GM18511 (cell line): ENCODE measurements around the gene MATCAP1.

Experiments used
- ATAC-seq: cut with Tn5 transposase; IDR thresholded peaks from one replicate; pipeline ENCODE4 v1.9.1; 2021; ENCODE audit warnings: mild to moderate bottlenecking, moderate library complexity; ENCODE audit not compliant: unreplicated experiment

Gene MATCAP1

DNA sequence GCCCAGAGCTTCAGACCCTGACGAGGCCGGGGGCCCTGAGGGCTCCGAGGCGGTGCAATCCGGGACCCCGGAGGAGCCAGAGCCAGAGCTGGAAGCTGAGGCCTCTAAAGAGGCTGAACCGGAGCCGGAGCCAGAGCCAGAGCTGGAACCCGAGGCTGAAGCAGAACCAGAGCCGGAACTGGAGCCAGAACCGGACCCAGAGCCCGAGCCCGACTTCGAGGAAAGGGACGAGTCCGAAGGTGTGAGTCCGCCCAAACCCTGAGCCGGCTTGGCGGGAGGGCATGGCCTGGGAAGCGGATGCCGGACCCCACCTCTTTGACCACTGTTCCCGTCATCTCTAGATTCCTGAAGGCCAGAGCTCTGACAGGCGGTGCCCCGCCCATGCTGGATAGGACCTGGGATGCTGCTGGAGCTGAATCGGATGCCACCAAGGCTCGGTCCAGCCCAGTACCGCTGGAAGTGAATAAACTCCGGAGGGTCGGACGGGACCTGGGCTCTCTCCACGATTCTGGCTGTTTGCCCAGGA is 9.0 kb downstream of the MATCAP1 start:
- no peak for ATAC-seq

DNA sequence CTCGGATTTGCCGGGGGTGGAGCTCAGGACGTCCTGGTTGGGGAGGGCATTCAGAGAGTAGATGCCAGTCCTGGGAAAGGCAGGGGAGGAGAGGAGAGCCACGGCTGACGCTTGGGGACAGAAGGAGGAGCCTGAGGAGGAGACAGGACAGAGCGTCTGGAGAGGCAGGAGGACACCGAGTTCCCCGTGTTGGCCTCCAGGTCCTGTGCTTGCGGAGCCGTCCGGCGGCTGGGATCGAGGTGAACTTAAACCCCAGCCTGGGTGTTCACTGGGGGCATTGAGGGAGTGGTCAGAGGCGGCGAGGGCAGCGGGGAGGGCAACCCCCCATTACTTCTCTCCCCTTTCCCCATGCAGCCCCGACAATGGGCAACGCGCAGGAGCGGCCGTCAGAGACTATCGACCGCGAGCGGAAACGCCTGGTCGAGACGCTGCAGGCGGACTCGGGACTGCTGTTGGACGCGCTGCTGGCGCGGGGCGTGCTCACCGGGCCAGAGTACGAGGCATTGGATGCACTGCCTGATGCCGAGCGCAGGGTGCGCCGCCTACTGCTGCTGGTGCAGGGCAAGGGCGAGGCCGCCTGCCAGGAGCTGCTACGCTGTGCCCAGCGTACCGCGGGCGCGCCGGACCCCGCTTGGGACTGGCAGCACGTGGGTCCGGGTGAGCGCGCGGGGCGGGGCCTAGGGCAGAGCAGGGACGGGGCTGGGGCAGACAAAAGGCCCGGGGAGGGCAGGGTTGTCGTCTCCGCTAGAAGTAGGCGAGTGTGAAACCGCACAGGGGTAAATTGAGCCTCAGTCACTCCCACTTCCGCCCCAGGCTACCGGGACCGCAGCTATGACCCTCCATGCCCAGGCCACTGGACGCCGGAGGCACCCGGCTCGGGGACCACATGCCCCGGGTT is 9.7 kb downstream of the MATCAP1 start:
- ATAC-seq = peak; percentile 53

DNA sequence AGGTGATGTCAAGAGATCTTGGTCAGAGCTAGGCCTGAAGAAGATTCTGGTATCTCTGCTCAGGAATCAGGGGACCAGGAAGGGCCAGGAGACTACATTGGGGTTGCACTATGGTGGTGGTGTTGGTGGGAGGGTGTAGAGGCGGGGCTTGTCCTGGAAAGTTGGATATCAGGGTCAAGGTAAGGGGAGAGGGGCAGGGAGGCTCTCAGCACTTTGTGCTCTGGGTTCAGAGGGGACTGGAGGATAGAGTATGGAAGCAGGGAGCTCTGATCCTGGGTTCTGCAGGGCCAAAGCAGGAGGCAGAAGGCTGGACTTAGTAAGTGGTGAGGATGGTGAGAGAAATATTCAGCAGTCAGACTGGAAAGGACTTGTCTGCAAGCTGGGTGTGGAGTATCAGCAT is 10.4 kb downstream of the MATCAP1 start:
- no peak for ATAC-seq

DNA sequence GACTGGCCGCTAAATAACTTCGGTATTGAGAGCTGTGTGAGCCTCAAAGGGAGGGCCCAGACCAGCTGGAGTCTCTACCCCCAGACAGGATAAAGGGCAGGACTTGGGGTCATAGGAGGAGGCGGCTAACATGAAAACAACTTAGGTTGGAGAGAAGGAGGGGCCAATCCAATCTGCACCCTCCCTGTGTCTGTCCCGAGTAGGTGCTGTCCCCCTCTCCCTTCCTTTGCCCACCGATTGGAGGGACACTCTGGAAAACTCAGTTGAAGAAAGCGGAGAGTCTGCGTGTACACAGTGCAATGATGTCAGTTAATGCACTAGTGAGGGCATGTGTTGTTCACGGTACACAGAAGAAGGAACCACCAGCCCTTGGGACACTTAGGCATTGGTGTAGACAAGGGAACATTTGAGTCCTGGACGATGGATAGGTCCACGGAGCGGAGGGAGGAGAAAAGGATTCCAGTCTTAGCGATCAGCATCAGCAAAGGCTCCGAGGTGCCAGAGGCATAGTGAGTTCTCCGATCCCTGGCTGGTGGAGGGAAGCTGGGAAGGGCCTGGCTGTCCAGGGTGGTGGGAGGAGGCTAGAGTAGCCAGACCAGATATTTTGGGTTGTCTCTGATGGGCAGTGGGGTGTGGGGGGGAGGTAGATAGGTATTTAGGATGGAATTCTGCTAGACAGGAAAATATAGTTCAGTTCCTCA is 12.7 kb downstream of the MATCAP1 start:
- peak; percentile 15 for ATAC-seq

DNA sequence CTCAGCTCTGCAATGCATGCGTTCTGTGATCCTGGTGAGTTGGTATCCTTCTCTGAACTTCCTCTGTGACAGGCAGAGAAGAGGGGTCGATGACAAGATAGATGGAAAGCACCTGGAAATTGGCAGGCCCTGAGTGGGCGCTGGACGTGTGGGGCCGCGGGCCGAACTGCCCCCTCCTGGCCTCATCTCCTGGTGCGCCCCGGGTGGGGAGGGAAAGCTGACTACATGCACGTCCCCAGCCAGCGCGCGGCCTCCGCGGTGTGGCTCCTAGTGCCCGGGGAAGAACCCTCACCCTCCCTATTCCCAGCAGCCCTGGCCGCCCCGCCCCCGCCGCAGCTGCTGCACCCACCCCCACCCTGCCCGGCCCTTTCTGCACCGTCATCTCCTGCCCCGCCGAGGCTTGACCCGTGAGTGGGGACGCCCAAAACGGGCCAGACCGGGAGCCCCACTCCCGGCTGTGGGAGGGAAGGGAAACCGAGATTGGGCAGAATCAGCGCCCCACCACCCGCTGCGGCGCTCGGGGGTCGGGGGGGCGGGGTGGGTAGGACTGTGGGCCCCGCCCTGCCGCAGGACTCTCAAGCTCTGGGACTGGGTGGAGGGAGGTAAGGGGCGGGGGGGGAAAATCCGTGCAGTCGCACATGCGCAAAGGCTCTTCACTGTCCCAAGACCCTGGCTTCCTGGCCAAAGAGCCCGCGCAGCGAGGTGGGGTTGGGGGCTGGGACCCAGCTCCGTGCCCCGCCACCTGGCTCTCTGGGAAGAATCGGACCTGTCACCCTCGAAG is 13.4 kb downstream of the MATCAP1 start, which contains the start of gene NOL3:
TSS of gene NOL3 (plus strand) at position 371 of the 781 bp plus-strand sequence.
- peak; percentile 51 for ATAC-seq

DNA sequence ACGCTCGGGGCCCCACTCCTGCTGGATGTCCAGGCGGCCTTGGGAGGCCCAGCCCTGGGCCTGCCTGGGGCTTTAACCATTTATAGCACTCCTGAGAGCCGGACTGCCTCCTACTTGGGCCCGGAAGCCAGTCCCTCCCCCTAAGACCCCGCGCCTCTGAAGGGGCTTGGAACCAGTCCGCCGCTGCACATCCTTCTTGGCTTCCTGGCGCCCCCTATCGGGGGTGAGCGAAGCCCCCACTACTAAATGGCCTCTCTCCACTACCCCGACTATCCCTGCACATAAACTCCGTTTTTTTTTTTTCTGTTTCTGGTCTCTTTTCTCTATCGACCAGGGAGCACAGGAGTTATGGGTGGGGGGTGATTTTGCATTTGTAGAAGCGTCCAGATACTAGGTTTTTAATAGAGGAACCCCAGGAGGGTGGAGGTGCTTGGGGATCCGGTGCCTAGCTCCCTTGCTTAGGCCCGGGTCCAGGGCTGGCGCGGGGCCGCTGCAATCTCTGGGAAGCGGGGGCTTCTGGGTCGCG is 14.1 kb downstream of the MATCAP1 start:
- no peak for ATAC-seq

DNA sequence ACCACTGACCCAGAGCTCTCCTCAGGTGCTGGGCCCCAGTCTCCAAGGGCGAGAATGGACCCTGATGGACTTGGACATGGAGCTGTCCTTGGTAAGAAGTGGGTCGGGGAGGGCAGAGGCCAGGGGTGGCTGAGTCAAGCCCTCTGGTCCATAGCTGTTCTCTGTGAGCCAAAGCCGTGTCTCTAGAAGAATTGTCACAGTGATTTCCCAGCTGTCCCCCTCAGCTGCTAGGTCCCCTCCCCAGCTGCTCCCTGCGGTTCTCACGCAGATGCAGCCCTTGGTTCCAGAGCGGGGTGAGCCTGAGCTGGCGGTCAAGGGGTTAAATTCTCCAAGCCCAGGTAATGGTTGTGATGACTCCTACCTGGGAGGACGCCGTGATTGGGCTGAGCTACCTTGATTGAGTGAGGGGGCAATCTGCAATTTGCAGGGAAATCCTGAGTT is 14.7 kb downstream of the MATCAP1 start:
- no peak for ATAC-seq

DNA sequence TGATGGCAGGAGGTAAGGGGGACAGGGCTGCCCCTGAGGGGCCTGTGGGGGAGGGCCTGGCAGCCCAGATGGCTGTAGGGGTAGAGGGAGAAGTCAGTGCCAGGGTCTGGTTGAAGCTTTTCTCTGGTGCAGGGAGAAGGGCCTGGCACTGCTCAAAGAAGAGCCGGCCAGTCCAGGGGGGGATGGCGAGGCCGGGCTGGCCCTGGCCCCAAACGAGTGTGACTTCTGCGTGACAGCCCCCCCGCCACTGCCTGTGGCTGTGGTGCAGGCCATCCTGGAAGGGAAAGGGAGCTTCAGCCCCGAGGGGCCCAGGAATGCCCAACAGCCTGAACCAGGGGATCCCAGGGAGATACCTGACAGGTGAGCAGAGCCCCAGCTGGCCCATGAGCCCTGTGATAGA is 16.2 kb downstream of the MATCAP1 start:
- no peak for ATAC-seq

DNA sequence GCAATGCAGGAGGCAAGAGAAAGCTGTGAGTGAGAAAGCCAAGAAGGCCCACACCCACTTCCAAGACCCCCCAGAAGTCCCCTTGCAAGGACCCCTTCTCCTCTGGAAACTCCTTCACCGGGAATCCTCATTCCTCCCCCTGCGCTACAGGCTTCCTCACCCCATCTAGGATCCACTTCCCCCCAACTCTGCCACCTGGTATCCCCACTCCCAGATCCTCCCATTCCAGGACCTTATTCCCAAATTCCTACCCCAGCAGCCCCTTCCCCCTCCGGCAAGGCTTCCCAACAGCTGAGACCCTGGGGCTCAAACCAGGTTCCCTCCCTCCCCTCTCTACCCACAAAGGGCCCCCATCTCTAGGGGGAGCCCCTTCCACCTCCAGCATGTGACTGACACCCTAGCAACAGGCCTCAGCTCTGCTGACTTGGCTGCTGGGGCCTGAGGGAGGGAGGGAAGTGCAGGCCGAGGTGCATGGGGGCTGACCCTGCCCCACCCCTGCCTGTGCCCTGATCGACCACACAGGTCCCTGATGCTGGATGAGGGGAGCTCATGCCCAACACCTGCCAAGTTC is 17.1 kb downstream of the MATCAP1 start:
- no peak for ATAC-seq

DNA sequence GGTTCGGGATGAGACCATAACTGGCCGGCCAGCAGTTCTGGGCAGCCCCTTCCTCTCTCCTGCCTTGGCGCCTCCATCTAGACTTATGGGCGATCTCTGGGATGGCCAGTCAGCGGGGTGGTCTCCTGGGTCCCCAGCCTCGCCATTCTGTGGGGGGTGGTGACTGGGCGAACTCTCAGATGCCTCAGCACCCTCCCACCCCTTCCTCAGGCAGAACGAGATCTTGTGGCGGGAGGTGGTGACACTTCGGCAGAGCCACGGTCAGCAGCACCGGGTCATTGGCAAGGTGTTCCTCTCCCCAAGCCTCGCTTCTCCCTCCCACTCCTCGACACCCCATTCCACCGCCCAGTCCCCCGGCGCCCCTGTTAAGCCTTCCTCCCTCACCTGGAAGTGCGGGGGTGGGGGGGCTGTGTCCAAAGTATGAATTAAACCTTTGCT is 17.6 kb downstream of the MATCAP1 start:
- ATAC-seq = no peak

DNA sequence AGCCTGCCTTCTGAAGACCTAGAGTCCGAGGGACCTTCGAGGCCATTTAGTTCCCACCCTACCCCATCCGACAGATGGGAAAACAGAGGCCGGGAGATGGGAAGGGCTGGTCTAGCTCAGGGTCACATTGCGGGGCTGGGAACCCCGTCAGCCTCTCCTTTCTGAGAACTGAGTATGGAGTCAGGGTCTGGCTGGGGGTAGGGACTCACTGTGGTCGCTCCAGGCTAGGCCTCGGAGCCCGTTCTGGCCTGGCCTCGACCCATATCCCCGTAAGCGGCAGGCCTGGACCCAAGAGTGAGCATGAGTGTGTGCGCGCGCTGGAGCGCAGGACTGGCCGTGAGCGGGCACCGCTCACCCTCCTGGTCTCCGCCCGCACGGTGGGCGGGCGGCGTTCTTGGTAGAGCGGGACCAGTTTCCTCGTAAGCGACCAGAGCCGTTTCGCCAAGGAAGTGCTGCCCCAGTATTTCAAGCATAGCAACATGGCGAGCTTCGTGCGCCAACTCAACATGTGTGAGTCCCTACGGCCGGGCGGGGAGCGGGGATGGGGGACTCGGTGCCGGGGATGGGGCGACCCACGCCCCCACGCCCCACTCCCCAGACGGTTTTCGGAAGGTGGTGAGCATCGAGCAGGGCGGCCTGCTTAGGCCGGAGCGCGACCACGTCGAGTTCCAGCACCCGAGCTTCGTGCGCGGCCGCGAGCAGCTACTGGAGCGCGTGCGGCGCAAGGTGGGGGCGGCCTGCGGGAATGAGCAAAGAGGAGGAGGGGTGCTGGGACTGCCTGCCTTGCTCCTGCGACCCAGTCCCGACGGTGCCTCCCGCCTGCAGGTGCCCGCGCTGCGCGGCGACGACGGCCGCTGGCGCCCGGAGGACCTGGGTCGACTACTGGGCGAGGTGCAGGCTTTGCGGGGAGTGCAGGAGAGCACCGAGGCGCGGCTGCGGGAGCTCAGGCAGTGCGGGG is 18.4 kb downstream of the MATCAP1 start:
- no peak for ATAC-seq

DNA sequence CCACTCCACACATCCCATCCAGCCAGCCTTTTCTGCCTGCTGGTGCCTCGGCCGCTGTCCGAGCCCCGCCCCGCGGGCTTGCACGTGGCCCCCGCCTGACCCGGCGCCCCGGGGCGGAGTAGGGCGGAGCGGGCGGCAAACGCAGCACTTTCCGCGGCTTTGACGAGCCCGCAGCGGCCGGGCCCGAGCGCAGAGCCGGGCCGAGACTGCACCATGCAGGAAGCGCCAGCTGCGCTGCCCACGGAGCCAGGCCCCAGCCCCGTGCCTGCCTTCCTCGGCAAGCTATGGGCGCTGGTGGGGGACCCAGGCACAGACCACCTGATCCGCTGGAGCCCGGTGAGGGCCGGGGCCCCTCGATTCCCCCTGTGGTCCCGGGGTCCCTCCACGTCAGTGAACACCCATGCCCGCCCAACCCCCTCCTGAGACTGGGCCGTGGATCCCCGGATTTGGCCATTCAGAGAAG is 19.1 kb downstream of the MATCAP1 start, which contains the start of gene HSF4:
TSS of gene HSF4 (plus strand) at position 147 of the 463 bp plus-strand sequence. CDS start at position 214, 67 bp downstream.
- no peak for ATAC-seq

DNA sequence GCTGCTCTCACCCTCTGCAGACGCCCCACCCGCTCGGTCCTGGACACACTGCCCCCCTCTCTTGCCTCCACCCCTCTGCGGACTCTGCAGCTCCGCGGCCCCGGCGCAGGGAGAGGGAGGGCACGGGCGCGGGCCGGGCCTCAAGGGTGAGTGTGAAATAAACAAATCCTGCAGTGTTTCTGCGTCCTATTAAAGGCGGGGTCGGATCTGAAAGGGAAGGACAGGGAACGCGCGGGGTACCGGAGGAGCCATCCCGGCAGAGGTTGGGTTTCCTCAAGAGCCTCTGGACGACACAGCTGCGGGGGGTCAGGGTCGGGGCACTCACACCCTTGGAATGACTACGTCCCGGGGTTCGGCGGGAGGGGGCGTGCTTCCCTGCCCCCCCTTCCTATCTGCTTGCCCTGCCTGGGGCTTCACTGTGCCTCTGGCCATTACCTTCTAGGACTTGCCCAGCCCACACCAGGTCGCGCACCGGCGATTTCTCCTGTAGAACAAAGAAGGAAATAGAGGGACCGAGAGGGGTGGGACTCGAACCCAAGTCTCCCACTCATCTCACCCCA is 19.7 kb downstream of the MATCAP1 start:
- ATAC-seq = no peak

DNA sequence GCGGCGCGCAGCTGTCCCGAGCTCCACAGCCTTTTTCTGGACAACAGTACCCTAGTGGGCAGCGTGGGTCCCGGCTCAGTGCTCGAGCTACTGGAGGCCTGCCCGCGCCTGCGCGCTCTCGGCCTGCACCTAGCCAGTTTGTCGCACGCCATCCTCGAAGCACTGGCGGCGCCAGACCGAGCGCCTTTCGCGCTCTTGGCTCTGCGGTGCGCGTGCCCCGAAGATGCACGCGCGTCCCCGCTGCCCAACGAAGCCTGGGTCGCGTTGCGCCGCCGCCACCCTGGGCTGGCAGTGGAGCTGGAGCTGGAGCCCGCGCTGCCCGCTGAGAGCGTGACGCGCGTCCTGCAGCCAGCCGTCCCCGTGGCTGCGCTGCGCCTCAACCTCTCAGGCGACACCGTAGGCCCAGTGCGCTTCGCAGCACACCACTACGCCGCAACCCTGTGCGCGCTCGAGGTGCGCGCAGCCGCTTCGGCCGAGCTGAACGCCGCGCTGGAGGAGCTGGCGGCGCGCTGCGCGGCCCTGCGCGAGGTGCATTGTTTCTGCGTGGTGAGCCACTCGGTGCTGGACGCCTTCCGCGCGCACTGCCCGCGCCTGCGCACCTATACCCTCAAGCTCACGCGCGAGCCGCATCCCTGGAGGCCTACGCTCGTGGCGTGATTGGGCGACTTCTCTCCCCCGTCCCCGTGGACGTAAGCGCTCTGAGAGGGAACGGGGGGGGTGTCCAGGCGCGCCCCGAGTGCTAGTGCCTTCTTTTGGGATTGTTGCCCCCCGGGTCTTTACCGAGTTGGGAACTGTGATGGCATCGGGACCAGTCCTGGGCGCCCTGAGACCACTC is 20.4 kb downstream of the MATCAP1 start:
- no peak for ATAC-seq

DNA sequence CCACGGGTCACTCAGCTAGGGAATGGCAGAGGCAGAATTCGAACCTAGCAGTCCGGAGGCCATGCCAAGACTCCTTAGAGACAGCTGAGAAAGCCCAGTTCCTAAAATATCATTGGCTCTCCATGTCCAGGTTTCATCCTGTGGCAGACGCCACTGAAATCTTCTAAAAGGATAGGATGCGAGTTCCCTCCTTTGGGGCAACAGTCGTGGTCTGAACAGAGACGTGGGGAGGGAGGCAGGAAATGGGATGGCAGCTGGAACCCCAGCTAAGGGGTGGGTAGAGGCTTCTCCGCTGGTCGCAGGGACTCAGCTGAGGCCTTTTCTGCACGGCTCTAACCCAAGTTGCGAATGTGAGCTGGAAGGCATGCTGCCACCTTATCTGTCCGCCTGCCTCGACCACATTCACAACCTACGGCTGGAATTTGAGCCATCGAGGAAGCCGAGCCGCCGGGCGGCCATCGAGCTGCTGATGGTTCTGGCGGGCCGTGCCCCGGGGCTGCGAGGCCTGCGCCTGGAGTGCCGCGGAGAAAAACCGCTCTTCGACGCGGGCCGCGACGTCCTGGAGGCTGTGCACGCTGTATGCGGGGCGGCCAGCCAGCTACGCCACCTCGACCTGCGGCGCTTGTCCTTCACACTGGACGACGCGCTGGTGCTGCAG is 21.1 kb downstream of the MATCAP1 start:
- no peak for ATAC-seq

DNA sequence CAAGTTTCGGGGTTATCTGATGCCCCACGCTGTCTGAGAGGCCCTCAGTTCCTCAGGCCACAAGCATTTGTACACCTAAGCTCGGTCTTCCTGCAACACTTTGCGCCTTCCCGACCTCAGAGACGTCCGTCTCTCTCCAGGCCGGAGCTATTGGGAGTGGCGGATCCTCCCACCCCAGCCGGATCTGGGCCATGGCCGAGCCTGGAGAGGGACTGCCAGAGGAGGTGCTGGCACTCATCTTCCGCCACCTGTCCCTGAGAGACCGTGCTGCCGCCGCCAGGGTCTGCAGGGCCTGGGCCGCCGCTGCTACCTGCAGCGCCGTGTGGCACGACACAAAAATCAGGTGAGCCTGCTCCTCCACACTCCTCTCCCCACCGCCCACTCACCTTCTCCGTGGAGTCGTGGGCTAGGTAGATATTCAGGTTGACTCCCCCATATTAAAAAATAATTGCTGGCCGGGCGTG is 22.1 kb downstream of the MATCAP1 start:
- no peak for ATAC-seq
